GM19324 (cell line): ENCODE measurements around the gene TIAM2.
"Not testable (repeated sequence)": the region's sequence is repeated elsewhere in the genome, so short reads cannot be mapped to it uniquely, and the experiment has no call there.

Experiments used
- ATAC-seq: cut with Tn5 transposase; IDR thresholded peaks from one replicate; pipeline ENCODE4 v1.9.1; 2021; ENCODE audit warnings: mild to moderate bottlenecking, moderate library complexity; ENCODE audit not compliant: unreplicated experiment, low FRiP score

The TIAM2 gene

DNA sequence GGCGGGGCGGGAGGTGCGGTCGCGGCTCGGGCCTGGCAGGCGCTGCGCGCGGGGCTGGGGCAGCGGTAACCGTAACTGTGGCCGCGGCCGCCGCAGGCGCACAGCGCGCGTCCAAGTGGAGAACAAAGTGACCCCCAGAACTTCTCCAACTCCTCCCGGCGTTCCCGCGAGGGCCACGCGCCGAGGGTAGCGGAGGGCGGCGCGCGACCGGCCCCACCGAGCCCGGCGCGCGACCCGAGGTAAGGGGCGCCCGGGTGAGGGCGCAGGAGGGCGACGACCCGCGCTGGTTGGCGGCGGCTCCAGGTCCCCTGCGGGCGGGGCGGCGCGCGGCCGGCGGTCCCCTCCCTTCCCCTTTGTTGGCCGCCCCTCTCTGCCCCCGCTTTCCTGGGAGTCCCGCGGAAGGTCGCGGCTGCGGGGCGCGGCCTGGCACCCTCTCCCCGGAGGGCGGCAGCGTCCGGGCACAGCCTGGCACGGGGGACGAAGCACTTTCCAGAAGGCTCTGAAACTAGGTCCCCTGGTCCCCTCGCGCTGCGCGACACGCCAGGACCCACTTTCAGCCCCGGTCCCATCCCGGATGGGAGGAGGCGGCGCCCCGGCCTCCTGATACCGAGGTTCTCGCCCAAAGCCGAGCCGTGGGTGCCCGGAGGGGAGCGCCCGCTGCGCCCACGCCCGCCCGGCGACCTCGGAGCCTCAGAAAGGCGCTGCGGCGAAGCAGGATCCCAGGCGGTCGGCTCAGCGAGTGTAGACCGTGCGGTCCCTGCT is at the start of gene TIAM2:
Gene TIAM2, plus strand, starts transcription at position 62 of the 762 bp plus-strand sequence. CDS start 133,909 bp downstream, outside the sequence.
- no peak for ATAC-seq

DNA sequence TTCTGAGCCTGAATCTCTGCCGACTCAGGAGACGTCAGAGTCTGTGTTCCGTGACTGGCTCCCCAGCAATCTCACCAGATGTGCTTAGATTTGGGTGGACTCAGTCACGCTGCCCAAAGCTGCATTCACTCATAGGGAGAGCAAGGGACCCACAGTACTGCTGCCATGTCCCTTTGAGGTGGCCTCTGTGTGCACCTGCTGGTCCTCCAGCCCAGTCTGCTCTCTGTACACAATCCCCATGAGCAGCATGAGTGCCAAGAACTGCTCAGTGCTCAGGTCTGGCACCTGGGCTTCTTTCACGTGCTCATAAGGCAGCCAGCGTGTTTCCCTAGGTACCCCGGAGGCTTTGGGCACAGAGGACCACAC is 44.2 kb upstream of the TIAM2 start:
- ATAC-seq = no peak

DNA sequence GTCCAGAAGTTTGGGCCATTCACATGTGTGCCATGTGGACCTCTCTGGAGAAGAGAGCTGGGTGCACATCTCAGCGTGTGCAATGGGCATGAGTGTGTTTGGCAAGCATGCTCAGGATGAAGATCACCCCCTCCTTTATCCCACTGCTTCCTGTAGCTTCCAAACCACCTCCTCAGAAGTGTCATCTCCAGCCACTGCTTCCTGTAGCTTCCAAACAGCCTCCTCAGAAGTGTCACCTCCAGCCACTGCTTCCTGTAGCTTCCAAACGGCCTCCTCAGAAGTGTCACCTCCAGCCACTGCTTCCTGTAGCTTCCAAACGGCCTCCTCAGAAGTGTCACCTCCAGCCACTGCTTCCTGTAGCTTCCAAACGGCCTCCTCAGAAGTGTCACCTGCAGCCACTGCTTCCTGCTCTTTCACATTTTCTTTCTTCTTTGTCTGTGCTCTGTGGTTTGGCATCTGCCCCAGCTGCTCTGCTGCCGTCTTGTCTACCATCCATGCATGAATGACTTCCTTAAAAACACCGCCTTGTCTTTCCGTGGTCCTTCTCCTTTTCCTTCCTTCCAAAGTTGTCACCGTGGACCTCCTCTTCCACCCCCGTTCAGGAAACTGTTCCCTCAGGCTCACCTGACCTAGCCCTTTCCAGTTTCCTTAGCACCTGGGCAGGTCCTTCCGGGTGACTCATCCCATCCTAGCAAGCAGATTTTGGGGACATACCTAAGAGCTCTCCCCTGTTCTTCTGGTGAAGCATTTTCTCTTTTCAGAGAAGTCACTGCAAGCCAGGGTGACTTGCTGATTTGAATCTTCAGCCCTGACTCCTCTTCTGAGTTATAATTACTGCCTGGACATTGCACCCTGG is 43.5 kb upstream of the TIAM2 start:
- ATAC-seq = peak; percentile 78

GRCh38 chr6:154953644-154954043 is 41.5 kb upstream of the TIAM2 start:
- ATAC-seq = no peak

GRCh38 chr6:154954347-154954746 is 40.8 kb upstream of the TIAM2 start:
- ATAC-seq = no peak

- ATAC-seq = no peak
Observed at GRCh38 chr6:154956771-154957522, 38.2 kb upstream of the TIAM2 start.

DNA sequence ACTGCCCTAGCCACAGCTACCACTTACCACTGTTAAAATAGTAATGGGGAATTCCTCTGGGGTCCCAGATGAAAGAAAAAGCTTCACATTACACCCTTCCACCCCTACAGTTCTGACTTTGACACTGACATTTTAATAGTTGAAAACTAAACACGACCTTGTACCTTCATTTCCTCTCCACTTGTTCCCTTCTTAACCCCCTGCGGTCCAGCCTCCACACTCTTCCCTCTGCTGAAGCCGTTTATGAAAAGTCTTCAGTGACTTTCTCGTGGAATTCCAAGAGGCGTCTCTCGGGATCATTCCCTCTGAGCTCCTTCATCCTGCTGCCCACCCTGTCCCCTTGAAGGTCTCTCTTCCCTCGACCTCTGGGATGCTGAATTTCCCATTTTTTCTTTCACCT is 36.6 kb upstream of the TIAM2 start:
- ATAC-seq = no peak

GRCh38 chr6:154960299-154960843 is 34.7 kb upstream of the TIAM2 start:
- ATAC-seq = no peak

DNA sequence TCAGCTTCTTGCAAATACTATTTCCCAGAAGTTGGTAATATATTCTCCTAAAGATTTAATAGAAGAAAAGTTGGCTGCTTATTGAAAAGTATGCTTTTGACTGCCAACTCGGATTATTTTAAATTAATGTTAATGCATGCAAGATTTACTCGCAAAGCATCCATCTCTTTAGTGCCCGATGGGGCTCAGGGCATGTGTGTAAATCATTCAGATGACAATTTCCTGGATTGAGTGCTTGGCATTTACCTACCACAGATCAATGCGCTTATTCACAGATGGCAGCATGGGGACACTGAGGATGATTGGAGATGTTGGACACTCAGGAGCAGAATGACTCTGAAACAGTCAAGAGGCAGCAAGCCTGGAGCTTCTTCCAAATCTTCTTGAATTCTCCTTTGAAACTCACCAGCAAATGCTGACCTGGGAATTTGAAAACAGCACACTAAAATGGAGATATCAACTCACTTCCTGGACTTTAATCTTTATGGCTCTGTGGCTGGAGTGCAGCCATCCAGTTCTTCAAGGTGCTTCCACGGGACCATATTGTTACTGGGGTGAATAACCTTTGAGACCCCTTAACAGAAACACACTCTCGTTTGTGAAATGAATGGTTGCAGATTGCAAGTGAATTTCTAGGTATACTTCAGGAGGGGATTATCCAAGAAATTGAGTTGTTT is 34.1 kb upstream of the TIAM2 start:
- no peak for ATAC-seq

DNA sequence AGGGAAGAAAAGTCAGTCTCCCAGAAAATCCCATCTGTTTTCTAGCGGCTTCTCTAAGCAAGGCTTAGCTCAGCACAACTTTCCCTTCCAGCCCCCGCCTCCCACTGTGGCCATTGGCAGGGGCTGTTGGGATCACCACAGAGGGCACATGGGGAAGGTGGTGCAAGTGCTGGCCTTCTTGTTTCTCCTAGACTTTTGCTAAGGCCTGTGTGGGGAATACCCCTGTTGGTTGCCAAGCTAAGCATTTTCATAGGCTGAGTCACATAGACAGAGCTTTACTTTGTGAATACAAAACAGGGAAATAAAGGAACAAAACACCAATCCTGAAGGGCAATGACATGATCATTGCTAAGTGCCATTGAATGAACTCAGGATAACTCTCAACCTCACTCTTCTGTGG is 32.4 kb upstream of the TIAM2 start:
- ATAC-seq = no peak

DNA sequence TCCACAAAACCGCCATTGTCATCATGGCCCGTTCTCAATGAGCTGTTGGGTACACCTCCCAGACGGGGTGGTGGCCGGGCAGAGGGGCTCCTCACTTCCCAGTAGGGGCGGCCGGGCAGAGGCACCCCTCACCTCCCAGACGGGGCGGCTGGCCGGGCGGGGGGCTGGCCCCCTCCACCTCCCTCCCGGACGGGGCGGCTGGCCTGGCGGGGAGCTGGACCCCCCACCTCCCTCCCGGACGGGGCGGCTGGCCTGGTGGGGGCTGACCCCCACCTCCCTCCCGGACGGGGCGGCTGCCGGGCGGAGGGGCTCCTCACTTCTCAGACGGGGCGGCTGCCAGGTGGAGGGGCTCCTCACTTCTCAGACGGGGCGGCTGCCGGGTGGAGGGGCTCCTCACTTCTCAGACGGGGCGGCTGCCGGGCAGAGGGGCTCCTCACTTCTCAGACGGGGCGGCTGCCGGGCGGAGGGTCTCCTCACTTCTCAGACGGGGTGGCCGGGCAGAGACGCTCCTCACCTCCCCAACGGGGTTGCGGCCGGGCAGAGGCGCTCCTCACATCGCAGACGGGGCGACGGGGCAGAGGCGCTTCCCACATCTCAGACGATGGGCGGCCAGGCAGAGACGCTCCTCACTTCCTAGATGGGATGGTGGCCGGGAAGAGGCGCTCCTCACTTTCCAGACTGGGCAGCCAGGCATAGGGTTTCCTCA is 28.9 kb upstream of the TIAM2 start:
- not testable (repeated sequence) for ATAC-seq

DNA sequence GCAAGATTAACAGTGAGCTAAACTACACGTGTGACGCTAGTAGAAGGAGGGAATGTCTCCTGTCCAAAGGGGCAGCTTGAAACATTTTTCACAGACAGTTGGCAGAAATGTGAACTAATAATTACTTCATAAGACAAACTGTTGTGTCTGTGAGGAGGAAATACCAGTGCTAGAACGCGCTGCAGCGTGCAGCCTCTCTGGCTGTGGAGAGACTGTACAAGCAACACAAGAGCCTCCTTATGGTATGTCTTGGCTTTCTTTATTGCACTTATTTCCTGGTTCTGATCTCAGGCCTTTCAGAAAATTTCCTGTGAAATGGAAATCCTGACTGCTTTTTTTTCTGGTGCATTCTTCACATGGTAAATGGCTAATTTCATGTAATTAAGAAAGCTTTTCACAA is 25.3 kb upstream of the TIAM2 start:
- no peak for ATAC-seq

DNA sequence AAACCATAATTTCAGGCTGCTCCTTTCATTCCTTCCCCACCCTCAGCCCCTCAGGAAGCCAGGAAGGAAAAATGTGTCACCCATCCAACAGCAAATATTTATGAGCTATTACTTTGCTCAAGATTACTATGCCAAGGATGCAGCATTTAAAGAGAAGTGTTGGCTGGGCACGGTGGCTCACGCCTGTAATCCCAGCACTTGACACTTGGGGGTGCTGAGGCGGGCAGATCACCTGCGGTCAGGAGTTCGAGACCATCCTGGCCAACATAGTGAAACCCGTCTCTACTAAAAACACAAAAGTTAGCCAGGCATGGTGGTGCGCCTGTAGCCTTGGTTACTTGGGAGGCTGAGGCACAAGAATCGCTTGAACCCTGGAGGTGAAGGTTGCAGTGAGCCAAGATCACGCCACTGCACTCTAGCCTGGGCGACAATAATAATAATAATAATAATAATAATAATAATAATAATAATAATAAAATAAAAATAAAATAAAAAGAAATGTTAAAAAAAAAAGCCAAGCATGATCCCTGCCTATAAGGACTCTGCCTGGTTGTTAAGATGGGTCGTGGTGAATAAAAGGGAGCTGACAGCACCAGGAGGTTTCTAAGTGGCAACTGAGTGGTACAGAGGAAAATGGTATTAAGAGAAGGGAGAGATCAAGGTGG is 20.5 kb upstream of the TIAM2 start:
- no peak for ATAC-seq

- no peak for ATAC-seq
Observed at GRCh38 chr6:154977588-154977987, 17.5 kb upstream of the TIAM2 start.

- ATAC-seq = no peak
Observed at GRCh38 chr6:154980273-154981078, 14.6 kb upstream of the TIAM2 start.

DNA sequence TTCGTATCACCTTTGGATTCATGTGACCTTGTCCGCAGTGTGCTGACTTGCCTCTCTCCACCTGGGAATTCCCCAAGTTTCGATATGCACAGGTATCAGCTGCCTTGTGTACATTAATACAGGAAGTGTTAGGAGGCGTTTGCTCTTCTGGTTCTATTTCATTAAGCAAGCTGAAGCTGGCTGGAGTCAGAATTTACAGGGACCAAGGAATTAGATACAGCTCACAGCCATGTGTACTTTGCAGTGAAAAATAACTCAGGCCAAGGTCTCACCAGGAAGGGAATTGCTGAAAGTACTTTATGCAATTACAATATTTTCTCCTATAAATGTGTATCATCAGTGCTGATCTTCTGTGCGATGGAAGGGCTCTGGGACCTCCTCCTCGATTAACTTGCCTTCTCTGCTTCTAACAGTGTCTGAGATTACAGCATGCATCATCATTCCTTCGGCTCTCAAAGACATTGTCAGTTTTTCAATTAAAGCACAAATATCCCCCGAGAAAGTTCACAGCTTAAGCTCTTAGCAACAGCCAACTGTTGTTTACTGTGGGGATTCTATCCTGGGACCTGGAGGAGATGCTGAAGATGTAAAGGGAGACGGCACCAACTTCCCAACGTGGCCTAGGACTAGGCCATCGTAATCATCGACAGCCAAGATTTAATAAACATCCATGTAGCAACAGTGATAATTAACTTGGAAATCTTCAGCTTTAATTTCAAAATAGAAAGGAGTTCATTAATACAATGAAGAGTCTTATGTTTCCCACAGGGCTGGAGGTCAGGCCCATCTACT is 13.8 kb upstream of the TIAM2 start:
- no peak for ATAC-seq

GRCh38 chr6:154984146-154984545 is 11.0 kb upstream of the TIAM2 start:
- ATAC-seq = no peak
